Neural progenitor cell (in vitro differentiated cells): ENCODE results near the gene BCL7B. TPM values are rescaled to one million over a fixed set of nuclear protein-coding genes. Genes with fewer than 3 reads are reported as not detected.

Source experiments
- DNase-seq: peaks from one replicate; pipeline ENCODE4 v3.0.0-alpha.2; 2016; ENCODE audit warnings: low spot score
- H2AFZ ChIP-seq: fragments of 200-600 bp; sonication (generic); replicated peaks from 2 replicates; pipeline ENCODE4 v1.6.1; 2016; ENCODE audit warnings: antibody characterized with exemption
- H3F3A ChIP-seq: fragments of 200-600 bp; sonication (generic); 2 replicates; pipeline ENCODE4 v1.6.1; 2016; ENCODE audit warnings: antibody characterized with exemption, low read depth
- H3K27ac ChIP-seq: fragments of 200-600 bp; sonication (generic); 2 replicates; pipeline ENCODE4 v1.5.1; 2016; ENCODE audit warnings: mild to moderate bottlenecking
- H3K27me3 ChIP-seq: fragments of 200-600 bp; sonication (generic); 2 replicates; pipeline ENCODE4 v1.6.1; 2016; ENCODE audit warnings: mild to moderate bottlenecking, moderate library complexity
- H3K36me3 ChIP-seq: fragments of 200-600 bp; sonication (generic); 2 replicates; pipeline ENCODE4 v1.5.1; 2016
- H3K4me1 ChIP-seq: fragments of 200-600 bp; sonication (generic); 2 replicates; pipeline ENCODE4 v1.6.1; 2016; ENCODE audit warnings: mixed run types
- H3K4me2 ChIP-seq: fragments of 200-600 bp; sonication (generic); 2 replicates; pipeline ENCODE4 v1.6.1; 2016
- H3K4me3 ChIP-seq: fragments of 200-600 bp; sonication (generic); 2 replicates; pipeline ENCODE4 v1.5.1; 2016
- H3K79me2 ChIP-seq: fragments of 200-600 bp; sonication (generic); 2 replicates; pipeline ENCODE4 v1.6.1; 2016; ENCODE audit warnings: low read depth
- H3K9ac ChIP-seq: fragments of 200-600 bp; sonication (generic); 2 replicates; pipeline ENCODE4 v1.6.1; 2016
- H3K9me3 ChIP-seq: fragments of 200-600 bp; sonication (generic); 2 replicates; pipeline ENCODE4 v1.5.1; 2016; ENCODE audit warnings: low read depth
- H4K20me1 ChIP-seq: fragments of 200-600 bp; sonication (generic); 2 replicates; pipeline ENCODE4 v1.6.1; 2016; ENCODE audit warnings: low read depth
- H3K27ac Mint-ChIP-seq: 3 replicates; pipeline ENCODE4 v1.8.0; 2021; ENCODE audit warnings: mixed read lengths
- H3K27me3 Mint-ChIP-seq: 2 replicates; pipeline ENCODE4 v1.8.0; 2022; ENCODE audit warnings: low read depth, mild to moderate bottlenecking, inconsistent platforms, moderate library complexity, mixed read lengths; ENCODE audit not compliant: insufficient read depth
- H3K36me3 Mint-ChIP-seq: 3 replicates; pipeline ENCODE4 v1.8.0; 2021; ENCODE audit warnings: mixed read lengths
- H3K4me1 Mint-ChIP-seq: 3 replicates; pipeline ENCODE4 v1.8.0; 2021; ENCODE audit warnings: mixed read lengths
- H3K4me3 Mint-ChIP-seq: 3 replicates; pipeline ENCODE4 v1.8.0; 2021; ENCODE audit warnings: mild to moderate bottlenecking, moderate library complexity, mixed read lengths
- H3K9me3 Mint-ChIP-seq: 3 replicates; pipeline ENCODE4 v1.8.0; 2020; ENCODE audit warnings: mixed read lengths
- CTCF ChIP-seq: fragments of 200-600 bp; sonication (generic); IDR thresholded peaks from 2 replicates; pipeline ENCODE4 v1.5.1; 2017; ENCODE audit warnings: antibody characterized with exemption, mild to moderate bottlenecking
- EZH2 ChIP-seq: fragments of 200-600 bp; sonication (generic); IDR thresholded peaks from 2 replicates; pipeline ENCODE4 v1.6.1; 2017; ENCODE audit warnings: antibody characterized with exemption, mild to moderate bottlenecking, moderate library complexity
- EZH2phosphoT487 ChIP-seq: fragments of 200-600 bp; sonication (generic); IDR thresholded peaks from 2 replicates; pipeline ENCODE4 v1.6.1; 2017; ENCODE audit warnings: antibody characterized with exemption
- total RNA-seq: library from RNA; depleted of rRNA; stranded (reverse); fragments of >200 nt; gene quantifications from 2 replicates; pipeline ENCODE4 v1.2.3, GENCODE V29; 2015; ENCODE audit warnings: low replicate concordance

BCL7B gene
- total RNA-seq, 1 donor from 2014 or later, result 10.4 TPM

- H2AFZ ChIP-seq, result no peak overlapping the region
- no peaks in the 10 kb centered on the region for H3K27me3 ChIP-seq
- Mint-ChIP-seq H3K4me1 (no peaks in the 10 kb centered on the region), H3K36me3 (no peaks in the 10 kb centered on the region), H3K27me3 (peaks cover 14% of the 10 kb centered on the region), H3K4me3 (no peak overlapping the region), H3K9me3 (no peaks in the 10 kb centered on the region), H3K27ac (no peak overlapping the region)
- H4K20me1 ChIP-seq, result no peaks in the 10 kb centered on the region
- no peaks in the 10 kb centered on the region for H3K9me3 ChIP-seq
- peaks cover 11% of the 10 kb centered on the region for H3K4me1 ChIP-seq
- H3F3A ChIP-seq, result no peaks in the 10 kb centered on the region
- no peak overlapping the region for H3K4me3 ChIP-seq
- H3K9ac ChIP-seq, result no peak overlapping the region
- TF ChIP-seq CTCF, result no peak
- no peak for TF ChIP-seq EZH2phosphoT487
- TF ChIP-seq EZH2, result no peak
- H3K27ac ChIP-seq, result no peak overlapping the region
- H3K79me2 ChIP-seq, result no peaks in the 10 kb centered on the region
- H3K4me2 ChIP-seq, result no peak overlapping the region
- no peaks in the 10 kb centered on the region for H3K36me3 ChIP-seq
- no peak for DNase-seq
Measured at GRCh38 chr7:73596191-73597065, 38.9 kb upstream of the BCL7B start.

DNA sequence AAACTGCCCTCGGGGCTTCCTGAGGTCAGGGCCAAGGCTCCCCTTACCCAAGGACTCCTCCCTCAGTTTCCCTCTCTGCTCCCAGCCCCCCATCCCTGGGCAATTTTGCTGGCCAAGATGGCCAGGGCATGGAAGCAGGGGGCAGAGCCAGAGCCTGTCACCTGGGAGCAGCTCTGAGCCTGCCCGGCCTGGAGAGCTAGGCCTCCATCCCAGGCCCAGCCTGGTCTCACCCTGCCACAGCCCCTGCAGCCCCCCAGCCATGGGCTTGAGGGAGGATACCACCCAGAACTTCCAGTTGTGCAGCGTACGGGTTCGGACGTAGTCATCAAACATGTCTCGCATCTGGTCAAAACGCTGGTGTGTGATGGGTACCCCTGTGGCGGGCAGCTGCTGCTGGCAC is 37.9 kb upstream of the BCL7B start:
- no peak overlapping the region for H3K4me3 ChIP-seq
- no peak overlapping the region for H3K4me2 ChIP-seq
- H3K4me1 Mint-ChIP-seq, result no peaks in the 10 kb centered on the region
- DNase-seq, result no peak
- no peaks in the 10 kb centered on the region for H3K27me3 ChIP-seq
- no peaks in the 10 kb centered on the region for H3K36me3 Mint-ChIP-seq
- H4K20me1 ChIP-seq, result no peaks in the 10 kb centered on the region
- no peaks in the 10 kb centered on the region for H3K9me3 Mint-ChIP-seq
- H2AFZ ChIP-seq, result no peak overlapping the region
- TF ChIP-seq EZH2phosphoT487 (no peak), EZH2 (no peak), CTCF (no peak)
- H3K36me3 ChIP-seq, result no peaks in the 10 kb centered on the region
- H3F3A ChIP-seq, result peaks cover 4% of the 10 kb centered on the region
- peaks cover 14% of the 10 kb centered on the region for H3K27me3 Mint-ChIP-seq
- H3K9ac ChIP-seq, result no peak overlapping the region
- H3K79me2 ChIP-seq, result no peaks in the 10 kb centered on the region
- peak overlapping the region; percentile 76 for H3K27ac Mint-ChIP-seq
- H3K4me3 Mint-ChIP-seq, result peak overlapping the region; percentile 69
- H3K9me3 ChIP-seq, result no peaks in the 10 kb centered on the region
- no peak overlapping the region for H3K27ac ChIP-seq
- H3K4me1 ChIP-seq, result peaks cover 11% of the 10 kb centered on the region

DNA sequence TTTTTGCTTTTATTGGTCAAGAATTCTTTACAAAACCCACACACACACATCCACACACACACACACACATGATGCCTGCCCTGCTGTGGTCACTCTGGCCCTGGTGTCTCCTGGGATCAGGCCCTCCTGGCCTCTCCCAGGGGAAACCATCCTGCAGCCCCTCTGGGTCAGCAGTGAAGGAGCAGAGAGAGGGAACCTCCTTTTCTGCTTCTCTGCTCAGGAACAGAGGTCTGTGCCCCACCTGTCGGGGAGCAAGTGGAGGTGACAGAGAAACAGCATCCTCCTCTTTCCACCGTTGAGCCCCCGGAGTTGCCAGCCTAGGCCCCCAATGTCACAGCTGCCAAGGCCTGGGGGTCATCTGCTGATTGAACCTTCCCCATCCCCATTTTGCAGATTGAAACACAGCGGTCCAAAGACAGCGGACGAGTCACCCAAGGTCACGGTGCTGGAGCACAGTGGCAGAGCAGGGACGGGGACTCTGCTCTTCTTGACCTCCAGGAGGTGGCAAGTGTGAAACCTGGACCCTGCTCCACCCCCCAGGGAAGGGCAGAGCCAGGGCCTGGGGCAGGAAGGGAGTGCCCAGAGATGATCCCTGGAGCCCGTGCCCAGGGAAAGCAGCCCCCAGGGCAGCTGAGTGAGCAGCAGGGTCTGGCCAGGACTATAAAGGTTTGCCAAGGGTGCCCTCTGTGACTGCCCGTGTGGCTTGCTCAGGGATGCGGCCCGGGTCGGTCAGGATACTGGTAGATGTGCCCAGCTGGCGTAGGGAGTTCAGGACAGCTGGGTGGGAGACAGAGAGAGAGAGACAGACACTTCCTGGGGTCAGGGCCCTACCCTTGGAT is 35.9 kb upstream of the BCL7B start:
- Mint-ChIP-seq H3K27me3 (peaks cover 12% of the 10 kb centered on the region), H3K9me3 (no peaks in the 10 kb centered on the region), H3K36me3 (no peaks in the 10 kb centered on the region), H3K4me3 (no peak overlapping the region), H3K4me1 (no peaks in the 10 kb centered on the region), H3K27ac (no peak overlapping the region)
- DNase-seq, result no peak
- TF ChIP-seq EZH2 (no peak), EZH2phosphoT487 (no peak), CTCF (no peak)
- Histone ChIP-seq H3K9ac (no peak overlapping the region), H3K4me2 (no peak overlapping the region), H3K27me3 (no peaks in the 10 kb centered on the region), H2AFZ (no peak overlapping the region), H3K4me1 (peaks cover 11% of the 10 kb centered on the region), H3K9me3 (no peaks in the 10 kb centered on the region), H3K27ac (no peak overlapping the region), H3K4me3 (no peak overlapping the region), H3K36me3 (no peaks in the 10 kb centered on the region), H3K79me2 (no peaks in the 10 kb centered on the region), H4K20me1 (no peaks in the 10 kb centered on the region), H3F3A (peaks cover 15% of the 10 kb centered on the region)
